H1 (cell line): ENCODE results near the gene UMODL1. TPM values are rescaled to one million over a fixed set of nuclear protein-coding genes. Genes with fewer than 3 reads are reported as not detected.

Experiments used
- CTCF ChIA-PET: fragments of 300-600 bp; sonication (Branson Sonifier 250); formaldehyde crosslinking; loops from one replicate; lab custom pipeline; 2021; ENCODE audit not compliant: partially characterized antibody; lab: Charles Lee
- POLR2A ChIA-PET: fragments of 300-600 bp; sonication (Branson Sonifier 250); formaldehyde crosslinking; loops from one replicate; lab custom pipeline; 2021; ENCODE audit warnings: inconsistent platforms; ENCODE audit not compliant: partially characterized antibody; lab: Charles Lee
- DNase-seq, 2 experiments: peaks; one replicate each; pipeline versions ENCODE4 v3.0.0 to v3.0.0-alpha.2; 2010 to 2022; ENCODE audit warnings: low spot score in 2 of 2, low read depth in 1 of 2, mixed read lengths in 1 of 2
- FAIRE-seq: peaks from 2 replicates; lab custom pipeline; 2011; peaks lifted over from hg19 to GRCh38; lab: Jason Lieb, UNC
- H2AFZ ChIP-seq: 2 replicates; pipeline ENCODE4 v1.8.1; 2012; ENCODE audit warnings: low read length, inconsistent platforms
- H2AK5ac ChIP-seq: 2 replicates; pipeline ENCODE4 v1.6.1; 2013; ENCODE audit warnings: low read depth, low read length
- H2BK120ac ChIP-seq: replicated peaks from 2 replicates; pipeline ENCODE3; 2013; ENCODE audit warnings: low read depth, low read length, inconsistent platforms
- H2BK12ac ChIP-seq: 2 replicates; pipeline ENCODE4 v1.6.1; 2013; ENCODE audit warnings: low read depth, low read length
- H2BK15ac ChIP-seq: 2 replicates; pipeline ENCODE4 v1.6.1; 2013; ENCODE audit warnings: low read length
- H2BK20ac ChIP-seq: 2 replicates; pipeline ENCODE4 v1.6.1; 2013; ENCODE audit warnings: low read length
- H2BK5ac ChIP-seq: 2 replicates; pipeline ENCODE4 v1.6.1; 2013; ENCODE audit warnings: low read depth, low read length
- H3K14ac ChIP-seq: 2 replicates; pipeline ENCODE4 v1.6.1; 2013; ENCODE audit warnings: inconsistent platforms; ENCODE audit not compliant: insufficient read length
- H3K18ac ChIP-seq: 2 replicates; pipeline ENCODE4 v1.6.1; 2013; ENCODE audit warnings: low read length; ENCODE audit errors: extremely low read depth
- H3K23ac ChIP-seq: 2 replicates; pipeline ENCODE4 v1.6.1; 2013; ENCODE audit warnings: inconsistent platforms; ENCODE audit not compliant: insufficient read length
- H3K23me2 ChIP-seq: 2 replicates; pipeline ENCODE4 v1.6.1; 2013; ENCODE audit warnings: low read depth, low read length
- H3K27ac ChIP-seq: 2 replicates; pipeline ENCODE4 v1.6.1; 2011; ENCODE audit warnings: low read depth, low read length, inconsistent platforms
- H3K27me3 ChIP-seq, 4 experiments: replicated peaks in 1 of 4; 1 replicate in 1 of 4; 2 replicates in 3 of 4; pipeline versions ENCODE4 v1.6.1 to v1.8.1; 2011 to 2013; ENCODE audit warnings: low read length in 3 of 4, mild to moderate bottlenecking in 3 of 4, inconsistent platforms in 2 of 4, mixed read lengths in 2 of 4, moderate library complexity in 1 of 4; ENCODE audit not compliant: control insufficient read depth in 3 of 4, insufficient read depth in 3 of 4; ENCODE audit errors: extremely low read depth in 1 of 4
- H3K36me3 ChIP-seq, 4 experiments: 2 replicates each; pipeline versions ENCODE4 v1.6.1 to v1.8.1; 2011 to 2013; ENCODE audit warnings: mild to moderate bottlenecking in 4 of 4, low read length in 3 of 4, moderate library complexity in 2 of 4, control low read depth in 1 of 4, inconsistent platforms in 1 of 4; ENCODE audit not compliant: insufficient read depth in 4 of 4, control insufficient read depth in 2 of 4
- H3K4ac ChIP-seq: replicated peaks from 2 replicates; pipeline ENCODE3; 2013; ENCODE audit warnings: low read length, low read depth, mixed read lengths, inconsistent platforms; ENCODE audit not compliant: insufficient read length
- H3K4me1 ChIP-seq, 4 experiments: replicated peaks in 1 of 4; 1 replicate in 1 of 4; 2 replicates in 3 of 4; pipeline versions ENCODE4 v1.6.1 to v1.8.1; 2011 to 2013; ENCODE audit warnings: low read length in 3 of 4, inconsistent platforms in 2 of 4, mixed read lengths in 1 of 4; ENCODE audit not compliant: insufficient read depth in 4 of 4, control insufficient read depth in 3 of 4
- H3K4me2 ChIP-seq, 2 experiments: 2 replicates each; pipeline versions ENCODE4 v1.6.1 to v1.8.1; 2011 to 2013; ENCODE audit warnings: low read depth in 2 of 2, low read length in 2 of 2, control low read depth in 1 of 2, inconsistent platforms in 1 of 2, mild to moderate bottlenecking in 1 of 2; ENCODE audit not compliant: insufficient read depth in 1 of 2
- H3K4me3 ChIP-seq, 4 experiments: fragments of 200-600, 300-600 bp in 1 of 4; sonication (generic), shearing (Covaris generic), sonication (Bioruptor Twin) in 1 of 4; 2 replicates each; pipeline versions ENCODE4 v1.5.1 to v1.8.1; 2011 to 2016; ENCODE audit warnings: low read length in 4 of 4, low read depth in 3 of 4, control low read depth in 2 of 4, inconsistent platforms in 2 of 4, mild to moderate bottlenecking in 2 of 4, mixed read lengths in 1 of 4, moderate library complexity in 1 of 4; ENCODE audit not compliant: insufficient read depth in 2 of 4; ENCODE audit errors: extremely low read depth in 1 of 4
- H3K56ac ChIP-seq: replicated peaks from 2 replicates; pipeline ENCODE3; 2013; ENCODE audit warnings: low read depth, mild to moderate bottlenecking, mixed read lengths, low read length, inconsistent platforms; ENCODE audit not compliant: insufficient read length
- H3K79me1 ChIP-seq: 2 replicates; pipeline ENCODE4 v1.6.1; 2013; ENCODE audit warnings: low read depth, low read length, control low read depth
- H3K79me2 ChIP-seq, 2 experiments: 2 replicates each; pipeline versions ENCODE4 v1.6.1 to v1.8.1; 2012 to 2013; ENCODE audit warnings: low read length in 2 of 2, mild to moderate bottlenecking in 2 of 2, inconsistent platforms in 1 of 2; ENCODE audit not compliant: insufficient read depth in 2 of 2, control insufficient read depth in 1 of 2
- H3K9ac ChIP-seq, 4 experiments: replicated peaks in 1 of 4; 1 replicate in 1 of 4; 2 replicates in 3 of 4; pipeline versions ENCODE4 v1.6.1 to v1.8.1; 2011 to 2013; ENCODE audit warnings: low read depth in 3 of 4, low read length in 3 of 4, control low read depth in 2 of 4, mild to moderate bottlenecking in 2 of 4, moderate library complexity in 2 of 4, inconsistent platforms in 1 of 4; ENCODE audit errors: extremely low read depth in 1 of 4
- H3K9me3 ChIP-seq, 2 experiments: 2 replicates each; pipeline versions ENCODE4 v1.6.1 to v1.8.1; 2012 to 2013; ENCODE audit warnings: mild to moderate bottlenecking in 2 of 2, moderate library complexity in 2 of 2, control low read depth in 1 of 2, inconsistent platforms in 1 of 2, low read depth in 1 of 2, low read length in 1 of 2, mixed read lengths in 1 of 2; ENCODE audit not compliant: insufficient read depth in 2 of 2
- H4K20me1 ChIP-seq, 2 experiments: replicated peaks in 1 of 2; 2 replicates each; pipeline versions ENCODE3 to v1.8.1; 2011 to 2013; ENCODE audit warnings: inconsistent platforms in 2 of 2, low read length in 2 of 2, mild to moderate bottlenecking in 1 of 2; ENCODE audit not compliant: insufficient read depth in 2 of 2, control insufficient read depth in 1 of 2
- H4K5ac ChIP-seq: 2 replicates; pipeline ENCODE4 v1.6.1; 2013; ENCODE audit warnings: low read length, low read depth, mixed read lengths, inconsistent platforms; ENCODE audit not compliant: insufficient read length
- H4K8ac ChIP-seq: 2 replicates; pipeline ENCODE4 v1.8.0; 2013; ENCODE audit warnings: mild to moderate bottlenecking, moderate library complexity, low read length, inconsistent platforms; ENCODE audit not compliant: insufficient read depth; ENCODE audit errors: extremely low read depth
- H4K91ac ChIP-seq: replicated peaks from 2 replicates; pipeline ENCODE3; 2013; ENCODE audit warnings: low read length, mixed read lengths, inconsistent platforms; ENCODE audit not compliant: insufficient read length
- BCL11A ChIP-seq, 2 experiments: IDR thresholded peaks; one replicate each; pipeline ENCODE4 v1.6.1; 2011; ENCODE audit warnings: low read depth in 2 of 2, low read length in 2 of 2, mild to moderate bottlenecking in 2 of 2
- GTF2F1 ChIP-seq: IDR thresholded peaks from 2 replicates; pipeline ENCODE4 v1.6.1; 2012; ENCODE audit warnings: low read depth, low read length, improper control_type of control experiment, borderline replicate concordance
- PHF8 ChIP-seq: fragments of 200-600 bp; sonication (generic); conservative IDR thresholded peaks from 2 replicates; pipeline ENCODE4 v1.7.1; 2012; ENCODE audit warnings: low read depth, mild to moderate bottlenecking, inconsistent platforms, low read length, moderate library complexity
- POU5F1 ChIP-seq: IDR thresholded peaks from 2 replicates; pipeline ENCODE4 v1.6.1; 2011; ENCODE audit warnings: low read depth, mild to moderate bottlenecking, low read length, moderate library complexity
- TAF1 ChIP-seq: IDR thresholded peaks from 2 replicates; pipeline ENCODE4 v1.6.1; 2011; ENCODE audit warnings: mild to moderate bottlenecking, low read depth, low read length
- TEAD4 ChIP-seq: IDR thresholded peaks from 2 replicates; pipeline ENCODE4 v1.6.1; 2012; ENCODE audit warnings: low read depth, low read length, inconsistent platforms, mixed read lengths
- WGBS, 2 experiments: shearing (Covaris generic) in 1 of 2; methylation state at CpG; one replicate each; pipeline versions ENCODE4 v1.1.6 to v1.1.7; 2013 to 2015; ENCODE audit warnings: low lambda C conversion rate in 2 of 2, mixed read lengths in 2 of 2, inconsistent platforms in 1 of 2, low coverage in 1 of 2, missing lambda C conversion rate in 1 of 2; ENCODE audit not compliant: insufficient replicate concordance in 2 of 2, insufficient coverage in 1 of 2, insufficient read length in 1 of 2; ENCODE audit errors: extremely low coverage in 1 of 2, missing lambda C conversion rate in 1 of 2; 5-methylcytosine and 5-hydroxymethylcytosine counted together
- polyA plus RNA-seq, 7 experiments: library from polyadenylated mRNA; depleted of rRNA in 3 of 7; stranded (reverse) in 5 of 7; unstranded in 2 of 7; fragments of >200 nt in 5 of 7; fragments of 200-250 nt in 2 of 7; gene quantifications; 1 replicate in 5 of 7; 2 replicates in 1 of 7; 4 replicates in 1 of 7; pipeline versions ENCODE4 v1.2.1 to v1.2.3, GENCODE V29; 2011 to 2013; ENCODE audit warnings: missing spikeins in 2 of 7, mixed read lengths in 2 of 7
- total RNA-seq: library from RNA; stranded (reverse); fragmentation: NEBNext Ultra II Directional; extraction: Animal tissue kit (Norgen Biotek cat#: 25700); gene quantifications from 2 replicates; pipeline ENCODE4 v1.2.1, GENCODE V29; 2021

UMODL1 gene
- total and polyA plus RNA-seq, 2 of the 8 experiments (the other 6 are each of a cell fraction or from before 2014, with no cell fraction given), result not detected

DNA sequence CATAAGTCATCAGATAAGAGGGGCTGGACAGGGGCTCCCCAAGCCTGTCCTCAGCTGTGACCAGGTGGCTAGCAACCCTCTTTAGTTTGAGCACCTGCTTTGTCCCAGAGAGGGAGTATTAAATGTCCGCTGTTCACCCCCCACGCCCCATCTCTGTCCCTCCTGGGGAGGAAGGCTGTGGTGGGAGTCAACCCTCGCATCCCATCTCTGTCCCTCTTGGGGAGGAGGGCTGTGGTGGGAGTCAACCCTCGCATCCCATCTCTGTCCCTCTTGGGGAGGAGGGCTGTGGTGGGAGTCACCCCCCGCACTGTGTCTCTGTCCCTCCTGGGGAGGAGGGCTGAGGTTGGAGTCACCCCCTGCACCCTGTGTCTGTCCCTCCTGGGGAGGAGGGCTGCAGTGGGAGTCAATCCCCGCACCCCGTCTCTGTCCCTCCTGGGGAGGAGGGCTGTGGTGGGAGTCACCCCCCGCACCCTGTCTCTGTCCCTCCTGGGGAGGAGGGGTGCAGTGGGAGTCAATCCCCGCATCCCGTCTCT lies 75.2 kb downstream of the UMODL1 start:
- no peak for FAIRE-seq
- Histone ChIP-seq H4K5ac (no peak overlapping the region), H2AK5ac (no peak overlapping the region), H4K8ac (no peak overlapping the region), H3K56ac (no peak overlapping the region), H2AFZ (no peak overlapping the region), H3K27ac (no peak overlapping the region), H3K4me3 (no peak overlapping the region), H2BK120ac (no peak overlapping the region), H3K23ac (no peak overlapping the region), H3K79me2 (no peaks in the 10 kb centered on the region), H3K36me3 (no peaks in the 10 kb centered on the region), H2BK12ac (no peak overlapping the region), H3K79me1 (no peaks in the 10 kb centered on the region), H3K9me3 (no peaks in the 10 kb centered on the region), H3K4me2 (no peak overlapping the region), H3K23me2 (peaks cover 6% of the 10 kb centered on the region; the same call in 1 of the 2 replicates), H4K20me1 (peaks cover 0 to 2% of the 10 kb centered on the region in 2 experiments), H3K9ac (no peak overlapping the region), H3K14ac (no peak overlapping the region), H3K4ac (no peak overlapping the region), H2BK5ac (no peak overlapping the region), H2BK20ac (no peak overlapping the region), H3K27me3 (no peaks in the 10 kb centered on the region; a peak in 1 of 7 replicates), H4K91ac (no peak overlapping the region), H3K4me1 (no peaks in the 10 kb centered on the region), H2BK15ac (no peak overlapping the region), H3K18ac (no peak overlapping the region)
- POLR2A ChIA-PET, result no interaction called here
- no peak for TF ChIP-seq GTF2F1
- TF ChIP-seq TAF1, result no peak
- TF ChIP-seq BCL11A (IDR thresholded peaks at IDR 0.05; ENCODE audit: low read depth in 2 of 2, low read length in 2 of 2), result no peak
- no peak for TF ChIP-seq TEAD4
- TF ChIP-seq PHF8, result no peak
- no peak for TF ChIP-seq POU5F1
- no peak for DNase-seq
- CTCF ChIA-PET, result interaction anchor here (0.7 to 3.5 kb wide), 35 partner anchors 10 to 534 kb away, joined by 3 to 32 read pairs (median 4); partner anchors contain the start of gene TFF3
- WGBS, 2 experiments, result 88% methylated on average over 8 of the region's 10 CpGs; no CpG with 5 or more reads in 1 of the 2 experiments
